HG02943 (cell line): ENCODE measurements around the gene PHTF2.
"Not testable (repeated sequence)": the region's sequence is repeated elsewhere in the genome, so short reads cannot be mapped to it uniquely, and the experiment has no call there.

Experiments
- ATAC-seq: cut with Tn5 transposase; IDR thresholded peaks from one replicate; pipeline ENCODE4 v1.9.1; 2021; ENCODE audit warnings: mild to moderate bottlenecking, low read depth, moderate library complexity; ENCODE audit not compliant: unreplicated experiment

PHTF2 gene

GRCh38 chr7:77827999-77828398 is 29.4 kb downstream of the PHTF2 start:
- ATAC-seq = no peak

GRCh38 chr7:77830649-77831355 is 32.2 kb downstream of the PHTF2 start:
- ATAC-seq = no peak

GRCh38 chr7:77831481-77831880 is 32.9 kb downstream of the PHTF2 start:
- no peak for ATAC-seq

GRCh38 chr7:77831953-77832352 is 33.4 kb downstream of the PHTF2 start:
- no peak for ATAC-seq

- ATAC-seq = no peak
These were observed 34.6 kb downstream of the PHTF2 start for GRCh38 chr7:77833136-77833535.

- not testable (repeated sequence) for ATAC-seq
These were observed 37.9 kb downstream of the PHTF2 start for GRCh38 chr7:77836425-77836824.

GRCh38 chr7:77837275-77837674 is 38.7 kb downstream of the PHTF2 start:
- no peak for ATAC-seq

GRCh38 chr7:77837966-77838365 is 39.4 kb downstream of the PHTF2 start:
- ATAC-seq = no peak

- no peak for ATAC-seq
These were observed 40.4 kb downstream of the PHTF2 start for GRCh38 chr7:77838929-77839491.

- ATAC-seq = no peak
These were observed 41.3 kb downstream of the PHTF2 start for GRCh38 chr7:77839919-77840318.

GRCh38 chr7:77843194-77843593 is 44.6 kb downstream of the PHTF2 start:
- ATAC-seq = no peak

- no peak for ATAC-seq
These were observed 47.9 kb downstream of the PHTF2 start for GRCh38 chr7:77846317-77847092.

- ATAC-seq = no peak
These were observed 57.0 kb downstream of the PHTF2 start for GRCh38 chr7:77855371-77856083.

- no peak for ATAC-seq
These were observed 59.7 kb downstream of the PHTF2 start for GRCh38 chr7:77858278-77858677.

GRCh38 chr7:77859343-77859742 is 60.8 kb downstream of the PHTF2 start:
- no peak for ATAC-seq

GRCh38 chr7:77862691-77863090 is 64.1 kb downstream of the PHTF2 start:
- no peak for ATAC-seq

GRCh38 chr7:77863860-77864259 is 65.3 kb downstream of the PHTF2 start:
- ATAC-seq = no peak

GRCh38 chr7:77866370-77866769 is 67.8 kb downstream of the PHTF2 start:
- ATAC-seq = no peak

GRCh38 chr7:77866786-77867536 is 68.4 kb downstream of the PHTF2 start:
- ATAC-seq = no peak

- no peak for ATAC-seq
These were observed 68.9 kb downstream of the PHTF2 start for GRCh38 chr7:77867537-77867865.
